ENCODE measurements around the gene FOXM1.

The FOXM1 gene

GRCh38 chr12:2919249-2919648 is 42.3 kb upstream of the FOXM1 start:
- WGBS (ENCODE audit: extremely low coverage, insufficient coverage, low lambda C conversion rate): no CpG with 5 or more reads among the region's 2 CpGs
- DNase-seq: no peak
- H3K9ac ChIP-seq (ENCODE audit: low read length): no peak overlapping the region

GRCh38 chr12:2912216-2912575 is 35.2 kb upstream of the FOXM1 start:
- Histone ChIP-seq H3K4me3 (ENCODE audit: low read length) (no peak overlapping the region), H3K23ac (ENCODE audit: low read length) (no peak overlapping the region), H3K4me2 (ENCODE audit: low read length) (no peak overlapping the region), H3K27ac (ENCODE audit: low read depth, low read length) (no peak overlapping the region), H3K4ac (ENCODE audit: low read depth, low read length) (no peak overlapping the region), H3K9ac (ENCODE audit: low read length) (no peak overlapping the region), H2BK120ac (ENCODE audit: low read depth, low read length) (no peak overlapping the region), H3K4me1 (ENCODE audit: control insufficient read depth, low read depth, low read length) (peaks cover 7% of the 10 kb centered on the region), H4K5ac (ENCODE audit: low read length) (no peak overlapping the region), H3K27me3 (ENCODE audit: insufficient read depth, low read length, poor library complexity) (no peaks in the 10 kb centered on the region), H2AK5ac (ENCODE audit: low read length) (peak overlapping the region; percentile 82), H3K79me1 (ENCODE audit: low read length) (no peaks in the 10 kb centered on the region), H3K79me2 (ENCODE audit: control insufficient read depth, insufficient read depth, low read length) (no peaks in the 10 kb centered on the region), H2BK15ac (replicated peaks; ENCODE audit: low read depth) (no peak overlapping the region), H3K36me3 (ENCODE audit: control insufficient read depth, insufficient read depth, low read length) (no peaks in the 10 kb centered on the region), H3K56ac (ENCODE audit: low read length) (peak overlapping the region; percentile 56), H3K18ac (ENCODE audit: low read length) (no peak overlapping the region), H4K8ac (ENCODE audit: low read depth, low read length) (no peak overlapping the region), H2BK5ac (ENCODE audit: low read length) (peak overlapping the region; percentile 67)
- WGBS (ENCODE audit: extremely low coverage, insufficient coverage, low lambda C conversion rate): no CpG with 5 or more reads among the region's 3 CpGs
- DNase-seq: no peak

More at GRCh38 chr12:2919249-2919648, 42.3 kb upstream of the FOXM1 start:
- Histone ChIP-seq H2BK15ac (replicated peaks; ENCODE audit: low read depth) (no peak overlapping the region), H3K79me1 (ENCODE audit: low read length) (no peaks in the 10 kb centered on the region), H2BK5ac (ENCODE audit: low read length) (no peak overlapping the region), H3K27me3 (ENCODE audit: insufficient read depth, low read length, poor library complexity) (no peaks in the 10 kb centered on the region), H3K4ac (ENCODE audit: low read depth, low read length) (no peak overlapping the region), H4K5ac (ENCODE audit: low read length) (no peak overlapping the region), H2AK5ac (ENCODE audit: low read length) (no peak overlapping the region), H3K4me1 (ENCODE audit: control insufficient read depth, low read depth, low read length) (no peaks in the 10 kb centered on the region), H3K36me3 (ENCODE audit: control insufficient read depth, insufficient read depth, low read length) (peaks cover 2% of the 10 kb centered on the region), H3K4me2 (ENCODE audit: low read length) (no peak overlapping the region), H4K8ac (ENCODE audit: low read depth, low read length) (no peak overlapping the region), H3K23ac (ENCODE audit: low read length) (no peak overlapping the region), H3K18ac (ENCODE audit: low read length) (no peak overlapping the region), H2BK120ac (ENCODE audit: low read depth, low read length) (no peak overlapping the region), H3K4me3 (ENCODE audit: low read length) (no peak overlapping the region), H3K27ac (ENCODE audit: low read depth, low read length) (no peak overlapping the region), H3K56ac (ENCODE audit: low read length) (no peak overlapping the region), H3K79me2 (ENCODE audit: control insufficient read depth, insufficient read depth, low read length) (no peaks in the 10 kb centered on the region)

GRCh38 chr12:2904260-2904659 is 27.3 kb upstream of the FOXM1 start:
- Histone ChIP-seq H3K18ac (ENCODE audit: low read length) (no peak overlapping the region), H3K9ac (ENCODE audit: low read length) (no peak overlapping the region), H3K36me3 (ENCODE audit: control insufficient read depth, insufficient read depth, low read length) (no peaks in the 10 kb centered on the region), H2AK5ac (ENCODE audit: low read length) (no peak overlapping the region), H3K4me3 (ENCODE audit: low read length) (no peak overlapping the region), H3K4me2 (ENCODE audit: low read length) (no peak overlapping the region), H2BK15ac (replicated peaks; ENCODE audit: low read depth) (no peak overlapping the region), H3K79me2 (ENCODE audit: control insufficient read depth, insufficient read depth, low read length) (no peaks in the 10 kb centered on the region), H3K27me3 (ENCODE audit: insufficient read depth, low read length, poor library complexity) (no peaks in the 10 kb centered on the region), H3K4me1 (ENCODE audit: control insufficient read depth, low read depth, low read length) (no peaks in the 10 kb centered on the region), H4K8ac (ENCODE audit: low read depth, low read length) (no peak overlapping the region), H3K23ac (ENCODE audit: low read length) (no peak overlapping the region), H3K56ac (ENCODE audit: low read length) (no peak overlapping the region), H2BK5ac (ENCODE audit: low read length) (no peak overlapping the region), H3K4ac (ENCODE audit: low read depth, low read length) (no peak overlapping the region), H3K27ac (ENCODE audit: low read depth, low read length) (no peak overlapping the region), H3K79me1 (ENCODE audit: low read length) (peaks cover 2% of the 10 kb centered on the region), H4K5ac (ENCODE audit: low read length) (no peak overlapping the region), H2BK120ac (ENCODE audit: low read depth, low read length) (no peak overlapping the region)
- no CpG with 5 or more reads among the region's 2 CpGs for WGBS (ENCODE audit: extremely low coverage, insufficient coverage, low lambda C conversion rate)
- no peak for DNase-seq

GRCh38 chr12:2902272-2902880 is 25.4 kb upstream of the FOXM1 start:
- Histone ChIP-seq H3K27ac (ENCODE audit: low read depth, low read length) (no peak overlapping the region), H3K4me3 (ENCODE audit: low read length) (no peak overlapping the region), H3K4ac (ENCODE audit: low read depth, low read length) (no peak overlapping the region), H3K36me3 (ENCODE audit: control insufficient read depth, insufficient read depth, low read length) (no peaks in the 10 kb centered on the region), H3K4me1 (ENCODE audit: control insufficient read depth, low read depth, low read length) (no peaks in the 10 kb centered on the region), H3K4me2 (ENCODE audit: low read length) (no peak overlapping the region), H3K23ac (ENCODE audit: low read length) (no peak overlapping the region), H2BK5ac (ENCODE audit: low read length) (no peak overlapping the region), H3K56ac (ENCODE audit: low read length) (no peak overlapping the region), H4K5ac (ENCODE audit: low read length) (no peak overlapping the region), H2AK5ac (ENCODE audit: low read length) (no peak overlapping the region), H3K27me3 (ENCODE audit: insufficient read depth, low read length, poor library complexity) (no peaks in the 10 kb centered on the region), H3K9ac (ENCODE audit: low read length) (no peak overlapping the region), H2BK15ac (replicated peaks; ENCODE audit: low read depth) (no peak overlapping the region), H4K8ac (ENCODE audit: low read depth, low read length) (no peak overlapping the region), H3K79me2 (ENCODE audit: control insufficient read depth, insufficient read depth, low read length) (no peaks in the 10 kb centered on the region), H3K18ac (ENCODE audit: low read length) (no peak overlapping the region), H3K79me1 (ENCODE audit: low read length) (peaks cover 4% of the 10 kb centered on the region), H2BK120ac (ENCODE audit: low read depth, low read length) (no peak overlapping the region)
- DNase-seq: peak; percentile 75
- no CpG with 5 or more reads among the region's 4 CpGs for WGBS (ENCODE audit: extremely low coverage, insufficient coverage, low lambda C conversion rate)

GRCh38 chr12:2900642-2901041 is 23.7 kb upstream of the FOXM1 start:
- Histone ChIP-seq H4K5ac (ENCODE audit: low read length) (no peak overlapping the region), H3K18ac (ENCODE audit: low read length) (no peak overlapping the region), H3K79me1 (ENCODE audit: low read length) (peaks cover 4% of the 10 kb centered on the region), H3K79me2 (ENCODE audit: control insufficient read depth, insufficient read depth, low read length) (no peaks in the 10 kb centered on the region), H2BK120ac (ENCODE audit: low read depth, low read length) (no peak overlapping the region), H3K4me3 (ENCODE audit: low read length) (no peak overlapping the region), H3K27me3 (ENCODE audit: insufficient read depth, low read length, poor library complexity) (no peaks in the 10 kb centered on the region), H2AK5ac (ENCODE audit: low read length) (no peak overlapping the region), H2BK15ac (replicated peaks; ENCODE audit: low read depth) (no peak overlapping the region), H3K56ac (ENCODE audit: low read length) (no peak overlapping the region), H3K4me1 (ENCODE audit: control insufficient read depth, low read depth, low read length) (no peaks in the 10 kb centered on the region), H3K23ac (ENCODE audit: low read length) (no peak overlapping the region), H2BK5ac (ENCODE audit: low read length) (no peak overlapping the region), H3K27ac (ENCODE audit: low read depth, low read length) (no peak overlapping the region), H3K4me2 (ENCODE audit: low read length) (no peak overlapping the region), H3K9ac (ENCODE audit: low read length) (no peak overlapping the region), H4K8ac (ENCODE audit: low read depth, low read length) (no peak overlapping the region), H3K36me3 (ENCODE audit: control insufficient read depth, insufficient read depth, low read length) (no peaks in the 10 kb centered on the region), H3K4ac (ENCODE audit: low read depth, low read length) (no peak overlapping the region)
- WGBS (ENCODE audit: extremely low coverage, insufficient coverage, low lambda C conversion rate): no CpG with 5 or more reads among the region's 8 CpGs
- DNase-seq: no peak

- H3K27me3 ChIP-seq (ENCODE audit: insufficient read depth, low read length, poor library complexity): no peaks in the 10 kb centered on the region
- no peak overlapping the region for H3K9ac ChIP-seq (ENCODE audit: low read length)
- no peak overlapping the region for H2BK120ac ChIP-seq (ENCODE audit: low read depth, low read length)
- no peak overlapping the region for H3K4ac ChIP-seq (ENCODE audit: low read depth, low read length)
- peaks cover 3% of the 10 kb centered on the region for H3K79me1 ChIP-seq (ENCODE audit: low read length)
- H3K56ac ChIP-seq (ENCODE audit: low read length): no peak overlapping the region
- no CpG with 5 or more reads among the region's 5 CpGs for WGBS (ENCODE audit: extremely low coverage, insufficient coverage, low lambda C conversion rate)
- H4K8ac ChIP-seq (ENCODE audit: low read depth, low read length): no peak overlapping the region
- DNase-seq: no peak
- no peak overlapping the region for H3K18ac ChIP-seq (ENCODE audit: low read length)
- H3K36me3 ChIP-seq (ENCODE audit: control insufficient read depth, insufficient read depth, low read length): no peaks in the 10 kb centered on the region
- no peak overlapping the region for H3K4me2 ChIP-seq (ENCODE audit: low read length)
- no peak overlapping the region for H4K5ac ChIP-seq (ENCODE audit: low read length)
- no peak overlapping the region for H2BK15ac ChIP-seq (replicated peaks; ENCODE audit: low read depth)
- H3K23ac ChIP-seq (ENCODE audit: low read length): no peak overlapping the region
- H2AK5ac ChIP-seq (ENCODE audit: low read length): no peak overlapping the region
- peaks cover 2% of the 10 kb centered on the region for H3K79me2 ChIP-seq (ENCODE audit: control insufficient read depth, insufficient read depth, low read length)
- no peak overlapping the region for H3K4me3 ChIP-seq (ENCODE audit: low read length)
- no peak overlapping the region for H3K27ac ChIP-seq (ENCODE audit: low read depth, low read length)
- no peaks in the 10 kb centered on the region for H3K4me1 ChIP-seq (ENCODE audit: control insufficient read depth, low read depth, low read length)
- H2BK5ac ChIP-seq (ENCODE audit: low read length): no peak overlapping the region
Observed at GRCh38 chr12:2897418-2897817, 20.4 kb upstream of the FOXM1 start.
